SK-N-SH (cell line): ENCODE measurements around the gene METTL24. TPM values are rescaled to one million over a fixed set of nuclear protein-coding genes. Genes with fewer than 3 reads are reported as not detected.

ENCODE experiments used
- CTCF ChIA-PET: fragments of 300-600, 350-600 bp; formaldehyde crosslinking; extraction: SDS; loops from one replicate; lab custom pipeline; 2021; lab: Yijun Ruan, JAX
- POLR2A ChIA-PET: fragments of 350-600 bp; sonication (Branson Sonifier 250); formaldehyde crosslinking; extraction: SDS; loops from one replicate; lab custom pipeline; 2020; ENCODE audit warnings: antibody characterized with exemption, inconsistent platforms; lab: Yijun Ruan, JAX
- DNase-seq: peaks from one replicate; pipeline ENCODE4 v3.0.0; 2012
- H2AFZ ChIP-seq: fragments of 200-600 bp; sonication (generic); 2 replicates; pipeline ENCODE4 v1.8.1; 2016; ENCODE audit warnings: antibody characterized with exemption, mild to moderate bottlenecking, low read depth
- H3F3A ChIP-seq: fragments of 200-600 bp; sonication (generic); replicated peaks from 2 replicates; pipeline ENCODE3; 2016; ENCODE audit warnings: antibody characterized with exemption, mild to moderate bottlenecking; ENCODE audit not compliant: insufficient read depth
- H3K27ac ChIP-seq, 2 experiments: fragments of 200-500 bp in 1 of 2; fragments of 200-600 bp in 1 of 2; sonication (Bioruptor generic) in 1 of 2; sonication (generic), shearing (Covaris generic) in 1 of 2; 2 replicates each; pipeline versions ENCODE4 v1.5.1 to v1.6.1; 2014 to 2016; ENCODE audit warnings: low read depth in 2 of 2, inconsistent platforms in 1 of 2, low read length in 1 of 2, mild to moderate bottlenecking in 1 of 2, mixed read lengths in 1 of 2
- H3K27me3 ChIP-seq: fragments of 200-600 bp; sonication (generic), shearing (Covaris generic); 2 replicates; pipeline ENCODE4 v1.6.1; 2016; ENCODE audit warnings: mixed run types; ENCODE audit not compliant: insufficient read depth
- H3K36me3 ChIP-seq, 2 experiments: fragments of 200-500 bp in 1 of 2; fragments of 200-600 bp in 1 of 2; sonication (Bioruptor generic) in 1 of 2; sonication (generic) in 1 of 2; replicated peaks in 1 of 2; 2 replicates each; pipeline versions ENCODE3 to v1.5.1; 2014 to 2016; ENCODE audit warnings: low read length in 1 of 2, mild to moderate bottlenecking in 1 of 2; ENCODE audit not compliant: insufficient read depth in 2 of 2, control insufficient read depth in 1 of 2
- H3K4me1 ChIP-seq, 2 experiments: fragments of 200-500 bp in 1 of 2; fragments of 200-600 bp in 1 of 2; sonication (Bioruptor generic) in 1 of 2; sonication (generic), shearing (Covaris generic) in 1 of 2; 2 replicates each; pipeline versions ENCODE4 v1.5.1 to v1.6.1; 2014 to 2016; ENCODE audit warnings: low read depth in 1 of 2, low read length in 1 of 2, mixed run types in 1 of 2; ENCODE audit not compliant: insufficient read depth in 2 of 2, control insufficient read depth in 1 of 2
- H3K4me2 ChIP-seq: fragments of 200-600 bp; sonication (generic), shearing (Covaris generic); 2 replicates; pipeline ENCODE4 v1.6.1; 2017; ENCODE audit warnings: mixed run types
- H3K4me3 ChIP-seq, 2 experiments: fragments of 200-500 bp in 1 of 2; fragments of 200-600 bp in 1 of 2; sonication (Bioruptor generic) in 1 of 2; sonication (generic), shearing (Covaris generic) in 1 of 2; 2 replicates each; pipeline versions ENCODE4 v1.5.1 to v1.8.1; 2014 to 2016; ENCODE audit warnings: low read depth in 2 of 2, inconsistent platforms in 1 of 2, low read length in 1 of 2, mild to moderate bottlenecking in 1 of 2, mixed read lengths in 1 of 2, moderate library complexity in 1 of 2
- H3K79me2 ChIP-seq: fragments of 200-600 bp; sonication (generic); 2 replicates; pipeline ENCODE4 v1.8.1; 2017; ENCODE audit warnings: mild to moderate bottlenecking; ENCODE audit not compliant: insufficient read depth
- H3K9ac ChIP-seq: fragments of 200-600 bp; sonication (generic); 2 replicates; pipeline ENCODE4 v1.6.1; 2017; ENCODE audit warnings: mixed run types
- H3K9me2 ChIP-seq: fragments of 200-600 bp; sonication (generic); 2 replicates; pipeline ENCODE4 v1.6.1; 2017; ENCODE audit warnings: mixed run types
- H3K9me3 ChIP-seq: fragments of 200-600 bp; sonication (generic); 2 replicates; pipeline ENCODE4 v1.6.1; 2017; ENCODE audit warnings: mixed run types, mild to moderate bottlenecking, moderate library complexity
- H4K20me1 ChIP-seq: fragments of 200-600 bp; sonication (generic); 2 replicates; pipeline ENCODE4 v1.6.1; 2017; ENCODE audit warnings: mild to moderate bottlenecking, mixed run types; ENCODE audit not compliant: insufficient read depth
- CHD2 ChIP-seq: fragments of 150-350 bp; IDR thresholded peaks from 2 replicates; pipeline ENCODE4 v1.6.1; 2018; ENCODE audit warnings: low read length; ENCODE audit not compliant: partially characterized antibody
- EP300 ChIP-seq, 2 experiments: IDR thresholded peaks; 2 replicates each; pipeline versions ENCODE4 v1.4.0 to v1.6.1; 2012; ENCODE audit warnings: borderline replicate concordance in 1 of 2, low read depth in 1 of 2, low read length in 1 of 2
- FOSL2 ChIP-seq: IDR thresholded peaks from 2 replicates; pipeline ENCODE4 v1.4.0; 2012; ENCODE audit warnings: low read depth, mild to moderate bottlenecking, moderate library complexity, borderline replicate concordance
- FOXJ3 ChIP-seq: sonication (generic); formaldehyde crosslinking; IDR thresholded peaks from 2 replicates; pipeline ENCODE4 v1.5.1; 2020; ENCODE audit warnings: mild to moderate bottlenecking, missing genetic modification reagents
- GATA2 ChIP-seq: sonication (generic); formaldehyde crosslinking; IDR thresholded peaks from 2 replicates; pipeline ENCODE4 v1.5.0; 2020; ENCODE audit warnings: mild to moderate bottlenecking, missing genetic modification reagents
- IRF3 ChIP-seq: fragments of 150-350 bp; IDR thresholded peaks from 2 replicates; pipeline ENCODE4 v1.6.1; 2016; ENCODE audit warnings: mild to moderate bottlenecking, low read depth, low read length
- JUND ChIP-seq: IDR thresholded peaks from 2 replicates; pipeline ENCODE4 v1.4.0; 2012
- MEF2A ChIP-seq: IDR thresholded peaks from 2 replicates; pipeline ENCODE4 v1.4.0; 2012; ENCODE audit warnings: low read depth, borderline replicate concordance
- NFIC ChIP-seq: IDR thresholded peaks from 2 replicates; pipeline ENCODE4 v1.4.0; 2012; ENCODE audit warnings: borderline replicate concordance
- POLR2AphosphoS5 ChIP-seq: IDR thresholded peaks from 2 replicates; pipeline ENCODE4 v1.6.1; 2012; ENCODE audit warnings: low read depth, low read length
- RAD21 ChIP-seq: IDR thresholded peaks from 2 replicates; pipeline ENCODE4 v1.6.1; 2012; ENCODE audit warnings: mild to moderate bottlenecking, low read length
- SMC3 ChIP-seq: IDR thresholded peaks from 2 replicates; pipeline ENCODE4 v1.6.1; 2012; ENCODE audit warnings: low read depth, low read length, improper control_type of control experiment
- TAF1 ChIP-seq: IDR thresholded peaks from 2 replicates; pipeline ENCODE4 v1.6.1; 2012; ENCODE audit warnings: low read depth, mild to moderate bottlenecking, low read length, moderate library complexity, borderline replicate concordance
- TEAD4 ChIP-seq: IDR thresholded peaks from 2 replicates; pipeline ENCODE4 v1.4.0; 2012; ENCODE audit warnings: mild to moderate bottlenecking, borderline replicate concordance; ENCODE audit not compliant: insufficient read depth
- ZBTB33 ChIP-seq: IDR thresholded peaks from 2 replicates; pipeline ENCODE4 v1.4.0; 2012; ENCODE audit warnings: low read depth, borderline replicate concordance
- WGBS: methylation state at CpG from one replicate; pipeline ENCODE4 v1.1.6; 2017; ENCODE audit warnings: low lambda C conversion rate; 5-methylcytosine and 5-hydroxymethylcytosine counted together
- polyA plus RNA-seq, 3 experiments: library from polyadenylated mRNA; depleted of rRNA; stranded (reverse); fragments of >200 nt; gene quantifications; 2 replicates each; pipeline ENCODE4 v1.2.3, GENCODE V29; 2012
- TF ChIP-seq, protein P1 (sequence below): IDR thresholded peaks from 2 replicates; pipeline ENCODE4 v1.4.0; 2012; ENCODE audit warnings: low read depth
- TF ChIP-seq, protein P2 (sequence below): IDR thresholded peaks from 2 replicates; pipeline ENCODE4 v1.6.1; 2012; ENCODE audit warnings: mild to moderate bottlenecking, low read depth, low read length, moderate library complexity

Gene METTL24
- polyA plus RNA-seq, 1 of the 3 experiments (the other 2 are of a cell fraction) = not detected

- CTCF ChIA-PET = interaction anchor here (0.9 kb wide), 1 partner anchor 12 kb away, joined by 3 read pairs; no protein-coding TSS in a partner anchor
These were observed 75.7 kb downstream of the METTL24 start for GRCh38 chr6:110282412-110282811.

More at GRCh38 chr6:110282412-110282811, 75.7 kb downstream of the METTL24 start:
- Histone ChIP-seq H3K4me1 (peaks cover 4 to 12% of the 10 kb centered on the region in 2 experiments; a peak in 3 of 4 replicates), H2AFZ (no peak overlapping the region), H3K27ac (no peak overlapping the region), H3K4me2 (no peak overlapping the region), H3K79me2 (no peaks in the 10 kb centered on the region), H3K9ac (no peak overlapping the region), H3K9me2 (no peaks in the 10 kb centered on the region), H3K36me3 (no peaks in the 10 kb centered on the region), H4K20me1 (no peaks in the 10 kb centered on the region), H3F3A (no peaks in the 10 kb centered on the region), H3K27me3 (no peaks in the 10 kb centered on the region), H3K9me3 (no peaks in the 10 kb centered on the region), H3K4me3 (no peak overlapping the region)
- 25% methylated on average over 1 of the region's 1 CpG for WGBS
- no peak for DNase-seq
- POLR2A ChIA-PET = no interaction called here
- TF ChIP-seq TEAD4 = no peak
- TF ChIP-seq MEF2A = no peak
- TF ChIP-seq FOSL2 = no peak
- TF ChIP-seq CHD2 = no peak
- no peak for TF ChIP-seq TAF1
- TF ChIP-seq FOXJ3 (CRISPR knock-in tag) = no peak
- no peak for TF ChIP-seq POLR2AphosphoS5
- no peak for TF ChIP-seq NFIC
- TF ChIP-seq, protein P1, sequence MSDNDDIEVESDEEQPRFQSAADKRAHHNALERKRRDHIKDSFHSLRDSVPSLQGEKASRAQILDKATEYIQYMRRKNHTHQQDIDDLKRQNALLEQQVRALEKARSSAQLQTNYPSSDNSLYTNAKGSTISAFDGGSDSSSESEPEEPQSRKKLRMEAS = no peak
- TF ChIP-seq IRF3 = no peak
- no peak for TF ChIP-seq RAD21
- no peak for TF ChIP-seq EP300 (IDR thresholded peaks at IDR 0.05; ENCODE audit: borderline replicate concordance in 1 of 2, low read depth in 1 of 2, low read length in 1 of 2)
- no peak for TF ChIP-seq ZBTB33
- TF ChIP-seq, protein P2, sequence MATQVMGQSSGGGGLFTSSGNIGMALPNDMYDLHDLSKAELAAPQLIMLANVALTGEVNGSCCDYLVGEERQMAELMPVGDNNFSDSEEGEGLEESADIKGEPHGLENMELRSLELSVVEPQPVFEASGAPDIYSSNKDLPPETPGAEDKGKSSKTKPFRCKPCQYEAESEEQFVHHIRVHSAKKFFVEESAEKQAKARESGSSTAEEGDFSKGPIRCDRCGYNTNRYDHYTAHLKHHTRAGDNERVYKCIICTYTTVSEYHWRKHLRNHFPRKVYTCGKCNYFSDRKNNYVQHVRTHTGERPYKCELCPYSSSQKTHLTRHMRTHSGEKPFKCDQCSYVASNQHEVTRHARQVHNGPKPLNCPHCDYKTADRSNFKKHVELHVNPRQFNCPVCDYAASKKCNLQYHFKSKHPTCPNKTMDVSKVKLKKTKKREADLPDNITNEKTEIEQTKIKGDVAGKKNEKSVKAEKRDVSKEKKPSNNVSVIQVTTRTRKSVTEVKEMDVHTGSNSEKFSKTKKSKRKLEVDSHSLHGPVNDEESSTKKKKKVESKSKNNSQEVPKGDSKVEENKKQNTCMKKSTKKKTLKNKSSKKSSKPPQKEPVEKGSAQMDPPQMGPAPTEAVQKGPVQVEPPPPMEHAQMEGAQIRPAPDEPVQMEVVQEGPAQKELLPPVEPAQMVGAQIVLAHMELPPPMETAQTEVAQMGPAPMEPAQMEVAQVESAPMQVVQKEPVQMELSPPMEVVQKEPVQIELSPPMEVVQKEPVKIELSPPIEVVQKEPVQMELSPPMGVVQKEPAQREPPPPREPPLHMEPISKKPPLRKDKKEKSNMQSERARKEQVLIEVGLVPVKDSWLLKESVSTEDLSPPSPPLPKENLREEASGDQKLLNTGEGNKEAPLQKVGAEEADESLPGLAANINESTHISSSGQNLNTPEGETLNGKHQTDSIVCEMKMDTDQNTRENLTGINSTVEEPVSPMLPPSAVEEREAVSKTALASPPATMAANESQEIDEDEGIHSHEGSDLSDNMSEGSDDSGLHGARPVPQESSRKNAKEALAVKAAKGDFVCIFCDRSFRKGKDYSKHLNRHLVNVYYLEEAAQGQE = no peak
- TF ChIP-seq SMC3 = no peak
- no peak for TF ChIP-seq JUND
- TF ChIP-seq GATA2 (CRISPR knock-in tag) = no peak
